GM06990 (cell line): ENCODE results near the gene LAMA1.

ENCODE experiments used
- DNase-seq: peaks from one replicate; pipeline ENCODE4 v3.0.0-alpha.2; 2011; ENCODE audit not compliant: insufficient read length; ENCODE audit errors: extremely low read depth
- H3K27me3 ChIP-seq: replicated peaks from 2 replicates; pipeline ENCODE4 v1.6.0; 2011; ENCODE audit warnings: low read length; ENCODE audit not compliant: control insufficient read depth, insufficient read depth
- H3K36me3 ChIP-seq: 2 replicates; pipeline ENCODE4 v1.5.1; 2011; ENCODE audit warnings: low read length; ENCODE audit not compliant: control insufficient read depth, insufficient read depth
- H3K4me3 ChIP-seq: replicated peaks from 2 replicates; pipeline ENCODE4 v1.5.1; 2011; ENCODE audit warnings: low read depth, mild to moderate bottlenecking, control low read depth, low read length
- TF ChIP-seq, protein P1 (sequence below): IDR thresholded peaks from 2 replicates; pipeline ENCODE4 v1.5.1; 2011; ENCODE audit warnings: low read length, control low read depth, mild to moderate bottlenecking, inconsistent platforms; ENCODE audit not compliant: insufficient read depth, poor library complexity, severe bottlenecking

LAMA1 gene

DNA sequence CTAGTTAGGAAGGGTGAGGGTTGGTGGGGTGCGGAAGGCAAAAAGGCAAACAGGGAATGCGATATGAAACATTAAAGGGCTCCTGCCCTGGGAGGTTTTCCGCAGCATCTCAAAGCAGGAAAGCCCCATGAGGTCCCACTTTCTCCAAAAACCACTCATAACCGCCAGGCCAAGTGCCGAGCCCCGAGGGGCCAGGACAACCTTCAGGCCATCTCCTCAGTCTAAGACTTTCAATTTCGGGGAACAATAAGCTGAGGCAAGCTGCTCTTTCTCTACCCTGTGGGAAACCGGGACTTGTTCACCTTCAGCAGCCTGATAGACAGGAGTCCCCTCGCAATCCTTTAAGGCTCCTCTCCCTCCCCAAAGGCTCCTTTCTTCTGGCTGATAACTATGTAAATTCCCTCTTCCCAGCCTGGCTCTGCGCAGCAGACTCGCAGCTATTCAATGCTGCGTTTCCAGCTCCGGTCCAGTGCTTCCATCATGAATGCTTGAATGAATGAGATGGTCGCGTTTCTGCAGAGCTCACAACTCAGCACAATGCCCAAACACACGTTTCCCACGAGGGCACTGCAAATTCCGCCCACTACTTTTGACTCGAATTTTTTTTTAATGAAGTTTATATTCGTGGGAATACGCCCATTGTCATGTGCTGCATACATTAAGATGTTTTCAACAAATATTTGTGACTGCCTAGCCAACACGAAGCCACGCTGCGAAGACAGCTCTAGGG lies 1.4 kb downstream of the LAMA1 start:
- no peak overlapping the region for H3K4me3 ChIP-seq
- TF ChIP-seq, protein P1, sequence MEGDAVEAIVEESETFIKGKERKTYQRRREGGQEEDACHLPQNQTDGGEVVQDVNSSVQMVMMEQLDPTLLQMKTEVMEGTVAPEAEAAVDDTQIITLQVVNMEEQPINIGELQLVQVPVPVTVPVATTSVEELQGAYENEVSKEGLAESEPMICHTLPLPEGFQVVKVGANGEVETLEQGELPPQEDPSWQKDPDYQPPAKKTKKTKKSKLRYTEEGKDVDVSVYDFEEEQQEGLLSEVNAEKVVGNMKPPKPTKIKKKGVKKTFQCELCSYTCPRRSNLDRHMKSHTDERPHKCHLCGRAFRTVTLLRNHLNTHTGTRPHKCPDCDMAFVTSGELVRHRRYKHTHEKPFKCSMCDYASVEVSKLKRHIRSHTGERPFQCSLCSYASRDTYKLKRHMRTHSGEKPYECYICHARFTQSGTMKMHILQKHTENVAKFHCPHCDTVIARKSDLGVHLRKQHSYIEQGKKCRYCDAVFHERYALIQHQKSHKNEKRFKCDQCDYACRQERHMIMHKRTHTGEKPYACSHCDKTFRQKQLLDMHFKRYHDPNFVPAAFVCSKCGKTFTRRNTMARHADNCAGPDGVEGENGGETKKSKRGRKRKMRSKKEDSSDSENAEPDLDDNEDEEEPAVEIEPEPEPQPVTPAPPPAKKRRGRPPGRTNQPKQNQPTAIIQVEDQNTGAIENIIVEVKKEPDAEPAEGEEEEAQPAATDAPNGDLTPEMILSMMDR, result no peak
- no peak for DNase-seq

GRCh38 chr18:7112936-7113335 lies 4.7 kb downstream of the LAMA1 start:
- no peak for DNase-seq
- H3K4me3 ChIP-seq, result no peak overlapping the region

More for the DNA sequence above, 1.4 kb downstream of the LAMA1 start:
- no peaks in the 10 kb centered on the region for H3K27me3 ChIP-seq
- H3K36me3 ChIP-seq, result no peaks in the 10 kb centered on the region

GRCh38 chr18:7111134-7111533 lies 6.5 kb downstream of the LAMA1 start:
- H3K27me3 ChIP-seq, result no peaks in the 10 kb centered on the region
- H3K36me3 ChIP-seq, result no peaks in the 10 kb centered on the region
- H3K4me3 ChIP-seq, result no peak overlapping the region
- no peak for DNase-seq
- TF ChIP-seq, protein P1, result no peak

More at GRCh38 chr18:7112936-7113335, 4.7 kb downstream of the LAMA1 start:
- TF ChIP-seq, protein P1, result no peak
- Histone ChIP-seq H3K27me3 (no peaks in the 10 kb centered on the region), H3K36me3 (no peaks in the 10 kb centered on the region)

DNA sequence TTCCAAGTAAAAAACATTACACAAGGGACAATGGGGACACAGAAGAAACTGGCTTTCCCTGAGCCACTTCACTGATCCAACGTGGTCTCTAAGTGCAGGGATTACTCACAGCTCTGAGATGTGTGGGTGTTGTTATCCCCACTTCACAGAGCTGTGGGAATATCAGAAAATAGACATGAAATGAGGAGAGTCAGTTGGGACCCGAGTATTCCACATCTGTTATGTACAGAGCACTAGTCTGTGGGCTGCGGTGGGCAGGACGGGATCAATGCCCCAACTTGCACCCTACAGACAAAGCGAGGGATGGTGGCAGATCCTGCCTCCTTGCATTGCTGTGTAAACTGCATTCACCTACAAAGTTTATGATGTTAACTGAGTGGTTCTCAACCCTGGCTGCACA lies 11.7 kb downstream of the LAMA1 start:
- no peak overlapping the region for H3K4me3 ChIP-seq
- H3K36me3 ChIP-seq, result no peaks in the 10 kb centered on the region
- H3K27me3 ChIP-seq, result no peaks in the 10 kb centered on the region
- DNase-seq, result no peak
- TF ChIP-seq, protein P1, result no peak

GRCh38 chr18:7105268-7105667 lies 12.3 kb downstream of the LAMA1 start:
- H3K4me3 ChIP-seq, result no peak overlapping the region

More at GRCh38 chr18:7105268-7105667, 12.3 kb downstream of the LAMA1 start:
- no peaks in the 10 kb centered on the region for H3K36me3 ChIP-seq
- H3K27me3 ChIP-seq, result no peaks in the 10 kb centered on the region
- DNase-seq, result no peak
- TF ChIP-seq, protein P1, result no peak
